ENCODE results near the gene XDH. TPM values are rescaled to one million over a fixed set of nuclear protein-coding genes. Genes with fewer than 3 reads are reported as not detected.

The XDH gene
- total RNA-seq, 1 experiment from 2014 or later = not detected

DNA sequence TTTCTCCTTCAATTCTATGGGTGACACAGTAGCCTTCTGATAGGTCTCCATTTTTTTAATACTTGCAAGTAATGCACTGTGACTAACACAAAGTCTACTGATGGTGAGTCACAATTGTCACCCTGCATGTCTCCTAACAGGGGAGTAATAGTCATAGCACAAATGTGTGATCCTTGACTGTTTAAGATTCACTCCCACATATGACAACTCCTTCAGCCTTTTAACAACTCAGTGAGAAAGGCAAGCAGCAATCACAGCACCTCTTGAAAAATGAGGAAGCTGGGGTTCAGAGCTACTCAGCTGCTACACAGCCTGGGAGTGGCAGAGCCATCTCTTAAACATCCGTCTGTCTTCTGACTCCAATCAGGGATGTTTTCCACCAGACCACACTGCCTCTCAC, 116.8 kb downstream of the XDH start:
- H3K9ac ChIP-seq (ENCODE audit: low read length) = no peak overlapping the region
- H3K4me2 ChIP-seq (ENCODE audit: low read depth, low read length, poor library complexity, severe bottlenecking) = no peak overlapping the region
- no peaks in the 10 kb centered on the region for H4K20me1 ChIP-seq (ENCODE audit: insufficient read depth, low read depth, low read length)
- DNase-seq = peak; percentile 76
- no peaks in the 10 kb centered on the region for H3K27me3 ChIP-seq (ENCODE audit: low read length)
- no peaks in the 10 kb centered on the region for H3K9me2 ChIP-seq (replicated peaks; ENCODE audit: insufficient read depth, low read length)
- H2AFZ ChIP-seq (ENCODE audit: low read length) = no peak overlapping the region
- H3K4me3 ChIP-seq (ENCODE audit: low read length) = no peak overlapping the region
- H3K36me3 ChIP-seq (ENCODE audit: insufficient read depth, low read length) = no peaks in the 10 kb centered on the region
- no peak overlapping the region for H3K27ac ChIP-seq (ENCODE audit: low read length)
- no peaks in the 10 kb centered on the region for H3K9me3 ChIP-seq (ENCODE audit: low read length)
- no peaks in the 10 kb centered on the region for H3K4me1 ChIP-seq (ENCODE audit: low read length)
- no peaks in the 10 kb centered on the region for H3K79me2 ChIP-seq (ENCODE audit: low read length)

DNA sequence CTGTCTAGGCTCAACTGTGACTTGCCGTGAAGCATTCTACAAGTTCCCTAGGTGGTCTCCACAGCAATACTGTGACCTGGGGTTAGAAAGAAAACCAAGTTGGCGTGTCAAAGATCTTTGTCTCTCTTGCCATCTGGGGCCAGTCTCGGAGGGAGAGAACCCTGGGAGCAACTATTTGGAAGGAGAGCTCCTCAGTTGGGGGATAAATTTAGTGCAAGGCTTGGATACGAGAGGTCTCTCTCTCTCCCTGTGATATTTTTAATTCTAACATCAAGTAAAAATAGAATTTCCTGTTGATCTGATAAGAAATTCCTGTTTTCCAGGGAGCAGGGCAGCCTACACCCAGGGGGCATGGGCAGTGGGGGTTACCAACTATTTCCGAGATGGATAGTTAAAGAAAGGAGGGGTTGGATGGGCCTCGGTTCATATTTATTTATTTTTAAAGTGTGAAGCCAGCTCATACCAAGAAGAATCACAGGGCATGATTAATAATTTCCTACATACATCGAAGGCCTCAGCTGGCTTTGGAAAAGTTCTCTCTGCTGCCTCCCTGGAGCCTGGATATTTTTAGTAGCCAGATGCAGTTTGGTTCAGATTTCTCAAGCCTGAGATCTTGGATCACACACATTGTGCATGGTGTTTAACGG, 117.8 kb downstream of the XDH start:
- Histone ChIP-seq H3K9ac (ENCODE audit: low read length) (no peak overlapping the region), H3K4me3 (ENCODE audit: low read length) (no peak overlapping the region), H3K4me2 (ENCODE audit: low read depth, low read length, poor library complexity, severe bottlenecking) (no peak overlapping the region), H3K36me3 (ENCODE audit: insufficient read depth, low read length) (no peaks in the 10 kb centered on the region), H3K9me2 (replicated peaks; ENCODE audit: insufficient read depth, low read length) (no peaks in the 10 kb centered on the region), H2AFZ (ENCODE audit: low read length) (no peak overlapping the region), H3K27ac (ENCODE audit: low read length) (no peak overlapping the region), H3K9me3 (ENCODE audit: low read length) (no peaks in the 10 kb centered on the region), H3K79me2 (ENCODE audit: low read length) (no peaks in the 10 kb centered on the region), H3K27me3 (ENCODE audit: low read length) (no peaks in the 10 kb centered on the region), H3K4me1 (ENCODE audit: low read length) (no peaks in the 10 kb centered on the region), H4K20me1 (ENCODE audit: insufficient read depth, low read depth, low read length) (no peaks in the 10 kb centered on the region)
- no peak for DNase-seq

DNA sequence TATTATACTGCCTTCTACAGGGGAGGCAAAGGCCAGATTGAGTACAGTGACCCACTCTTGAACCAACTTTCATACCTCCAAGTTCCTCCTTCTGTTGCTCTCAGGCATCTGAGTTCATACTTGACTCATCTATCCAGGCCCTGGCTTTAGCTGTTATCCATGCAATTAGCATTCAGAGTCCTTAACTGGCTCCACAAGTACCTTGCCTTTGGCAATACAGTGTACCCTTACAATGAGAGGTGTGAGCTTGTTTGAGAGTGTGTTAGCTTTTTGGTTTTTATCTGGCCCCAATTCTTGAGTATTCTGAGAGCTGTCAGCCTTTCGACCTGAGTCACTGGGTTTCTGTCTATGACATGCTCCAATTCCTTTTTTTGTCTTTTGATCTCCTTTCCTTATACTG, 120.3 kb downstream of the XDH start:
- Histone ChIP-seq H4K20me1 (ENCODE audit: insufficient read depth, low read depth, low read length) (no peaks in the 10 kb centered on the region), H3K4me3 (ENCODE audit: low read length) (no peak overlapping the region), H3K27me3 (ENCODE audit: low read length) (no peaks in the 10 kb centered on the region), H3K9ac (ENCODE audit: low read length) (no peak overlapping the region), H2AFZ (ENCODE audit: low read length) (no peak overlapping the region), H3K79me2 (ENCODE audit: low read length) (no peaks in the 10 kb centered on the region), H3K9me3 (ENCODE audit: low read length) (no peaks in the 10 kb centered on the region), H3K9me2 (replicated peaks; ENCODE audit: insufficient read depth, low read length) (no peaks in the 10 kb centered on the region), H3K36me3 (ENCODE audit: insufficient read depth, low read length) (no peaks in the 10 kb centered on the region), H3K4me1 (ENCODE audit: low read length) (no peaks in the 10 kb centered on the region), H3K27ac (ENCODE audit: low read length) (no peak overlapping the region), H3K4me2 (ENCODE audit: low read depth, low read length, poor library complexity, severe bottlenecking) (no peak overlapping the region)
- no peak for DNase-seq

DNA sequence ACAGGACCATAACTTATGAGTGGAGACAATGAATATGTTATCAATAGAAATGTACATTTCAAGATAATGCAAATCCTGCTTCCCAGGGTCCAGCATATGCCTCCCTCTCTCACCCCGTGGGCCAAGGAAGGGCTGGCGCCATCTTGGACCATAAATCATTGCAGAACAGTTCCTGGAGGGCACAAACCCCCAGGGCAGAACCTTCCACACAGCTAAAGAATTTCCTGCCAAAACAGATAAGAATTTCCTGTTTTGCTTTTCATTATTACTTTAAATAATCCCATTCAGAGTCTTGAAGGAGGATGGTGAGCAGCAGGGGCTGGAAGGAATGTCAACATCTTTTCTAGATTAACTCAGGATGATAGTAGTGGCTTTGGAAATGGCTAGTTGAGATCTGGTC, 126.9 kb downstream of the XDH start:
- H3K27me3 ChIP-seq (ENCODE audit: low read length) = no peaks in the 10 kb centered on the region
- H3K79me2 ChIP-seq (ENCODE audit: low read length) = no peaks in the 10 kb centered on the region
- no peaks in the 10 kb centered on the region for H3K9me2 ChIP-seq (replicated peaks; ENCODE audit: insufficient read depth, low read length)
- H3K36me3 ChIP-seq (ENCODE audit: insufficient read depth, low read length) = no peaks in the 10 kb centered on the region
- no peak overlapping the region for H3K4me2 ChIP-seq (ENCODE audit: low read depth, low read length, poor library complexity, severe bottlenecking)
- H3K9ac ChIP-seq (ENCODE audit: low read length) = no peak overlapping the region
- no peaks in the 10 kb centered on the region for H3K9me3 ChIP-seq (ENCODE audit: low read length)
- H2AFZ ChIP-seq (ENCODE audit: low read length) = no peak overlapping the region
- H3K4me1 ChIP-seq (ENCODE audit: low read length) = no peaks in the 10 kb centered on the region
- H3K27ac ChIP-seq (ENCODE audit: low read length) = no peak overlapping the region
- no peak for DNase-seq
- H4K20me1 ChIP-seq (ENCODE audit: insufficient read depth, low read depth, low read length) = no peaks in the 10 kb centered on the region
- H3K4me3 ChIP-seq (ENCODE audit: low read length) = no peak overlapping the region

DNA sequence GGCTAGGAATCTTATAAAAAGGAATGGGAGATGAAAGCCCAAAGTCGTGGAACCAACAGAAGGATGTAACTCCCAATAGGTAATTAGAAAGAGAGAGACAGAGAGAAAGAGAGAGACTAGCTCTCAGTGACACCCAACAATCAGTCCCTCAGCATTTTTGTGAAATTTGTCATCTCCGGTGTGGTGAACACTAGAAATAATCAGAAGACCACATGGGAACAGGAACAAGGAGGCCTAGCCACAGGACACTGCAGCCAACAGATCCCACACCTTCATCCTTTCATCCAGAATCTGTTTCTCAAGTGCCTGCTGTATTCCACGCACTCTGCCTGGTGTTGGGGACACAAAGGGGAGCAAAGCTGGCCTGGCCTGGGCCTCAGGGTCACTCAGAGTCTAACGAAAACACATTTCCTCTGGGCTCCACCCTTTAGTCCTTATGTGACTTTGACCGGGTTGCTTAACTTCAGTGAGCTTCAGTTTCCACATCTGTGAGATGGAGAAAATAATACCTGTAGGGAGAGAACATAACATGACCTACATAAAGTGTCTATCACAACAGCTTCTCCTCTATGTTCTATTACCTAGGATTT, 127.5 kb downstream of the XDH start:
- Histone ChIP-seq H3K36me3 (ENCODE audit: insufficient read depth, low read length) (no peaks in the 10 kb centered on the region), H3K27ac (ENCODE audit: low read length) (no peak overlapping the region), H3K27me3 (ENCODE audit: low read length) (no peaks in the 10 kb centered on the region), H3K9me2 (replicated peaks; ENCODE audit: insufficient read depth, low read length) (no peaks in the 10 kb centered on the region), H3K79me2 (ENCODE audit: low read length) (no peaks in the 10 kb centered on the region), H2AFZ (ENCODE audit: low read length) (no peak overlapping the region), H3K4me2 (ENCODE audit: low read depth, low read length, poor library complexity, severe bottlenecking) (no peak overlapping the region), H3K9ac (ENCODE audit: low read length) (no peak overlapping the region), H4K20me1 (ENCODE audit: insufficient read depth, low read depth, low read length) (no peaks in the 10 kb centered on the region), H3K9me3 (ENCODE audit: low read length) (no peaks in the 10 kb centered on the region), H3K4me3 (ENCODE audit: low read length) (no peak overlapping the region), H3K4me1 (ENCODE audit: low read length) (no peaks in the 10 kb centered on the region)
- no peak for DNase-seq

DNA sequence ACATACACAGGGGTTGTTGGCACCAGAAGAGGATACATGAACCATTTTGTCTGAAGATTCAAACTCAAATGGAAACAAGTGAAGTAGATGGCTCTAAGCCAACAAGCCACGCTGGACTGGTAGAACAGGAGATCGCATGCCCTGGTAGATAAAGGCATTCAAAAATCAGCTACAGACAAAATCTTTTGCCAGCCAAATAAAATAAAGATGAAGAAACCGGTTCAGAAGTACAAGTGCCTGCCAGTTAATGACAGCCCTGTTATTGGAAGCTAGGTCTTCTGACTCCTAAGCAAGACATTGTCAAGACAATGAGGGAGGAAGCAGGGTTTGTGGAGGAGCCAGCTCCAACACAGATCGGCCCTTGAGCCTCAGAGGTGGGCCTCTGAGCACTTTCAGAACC, 128.3 kb downstream of the XDH start:
- Histone ChIP-seq H3K9me2 (replicated peaks; ENCODE audit: insufficient read depth, low read length) (no peaks in the 10 kb centered on the region), H3K27me3 (ENCODE audit: low read length) (no peaks in the 10 kb centered on the region)

More for the DNA sequence above, 128.3 kb downstream of the XDH start:
- DNase-seq = no peak
- Histone ChIP-seq H2AFZ (ENCODE audit: low read length) (no peak overlapping the region), H3K36me3 (ENCODE audit: insufficient read depth, low read length) (no peaks in the 10 kb centered on the region), H3K9me3 (ENCODE audit: low read length) (no peaks in the 10 kb centered on the region), H3K4me2 (ENCODE audit: low read depth, low read length, poor library complexity, severe bottlenecking) (no peak overlapping the region), H3K79me2 (ENCODE audit: low read length) (no peaks in the 10 kb centered on the region), H4K20me1 (ENCODE audit: insufficient read depth, low read depth, low read length) (no peaks in the 10 kb centered on the region), H3K4me3 (ENCODE audit: low read length) (no peak overlapping the region), H3K9ac (ENCODE audit: low read length) (no peak overlapping the region), H3K4me1 (ENCODE audit: low read length) (no peaks in the 10 kb centered on the region), H3K27ac (ENCODE audit: low read length) (no peak overlapping the region)

Other genes starting within 250 kb of the XDH start
- 2.0 and 2.6 TPM in 2 replicates for gene CAPN14, start 197.2 kb downstream of the XDH start, total RNA-seq (2014; rRNA removed; shearing (Covaris generic); ENCODE audit: low replicate concordance)
- gene EHD3, start 180.6 kb downstream of the XDH start, total RNA-seq (2014; rRNA removed; shearing (Covaris generic); ENCODE audit: low replicate concordance) = 152 and 200 TPM in 2 replicates
- gene SRD5A2, start 166.2 kb upstream of the XDH start, total RNA-seq (2014; rRNA removed; shearing (Covaris generic); ENCODE audit: low replicate concordance) = 0.04 TPM in 2 replicates

All from Karpas-422 (cell line).